CD4-positive, alpha-beta T cell treated with Interleukin-6 at 100 ng/mL for 8 hours (primary cell): Measurements from ENCODE around the gene APOBEC3F.
"Not testable (repeated sequence)": the region's sequence is repeated elsewhere in the genome, so short reads cannot be mapped to it uniquely, and the experiment has no call there.

Experiments
- DNase-seq: peaks from one replicate; pipeline ENCODE4 v3.0.0-alpha.2; 2020; ENCODE audit warnings: mixed read lengths, low spot score

APOBEC3F gene

GRCh38 chr22:39027717-39028116 lies 12.9 kb upstream of the APOBEC3F start:
- no peak for DNase-seq

DNA sequence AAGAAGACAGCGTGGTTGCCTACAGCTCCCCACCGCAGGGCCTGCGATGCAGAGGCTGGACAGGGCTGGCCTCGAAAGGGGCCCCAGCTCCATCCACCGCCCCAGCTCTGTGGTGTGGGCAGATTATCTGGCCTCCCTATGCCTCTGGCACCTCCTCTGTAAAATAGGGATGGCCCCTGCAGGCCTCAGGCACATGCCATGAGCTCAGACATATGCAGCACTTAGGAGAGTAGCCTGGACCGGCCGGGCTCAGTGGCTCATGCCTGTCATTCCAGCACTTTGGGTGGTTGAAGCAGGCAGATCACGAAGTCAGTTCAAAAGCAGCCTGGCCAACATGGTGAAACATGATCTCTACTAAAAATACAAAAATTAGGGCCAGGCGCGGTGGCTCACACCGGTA lies 12.4 kb upstream of the APOBEC3F start:
- no peak for DNase-seq

DNA sequence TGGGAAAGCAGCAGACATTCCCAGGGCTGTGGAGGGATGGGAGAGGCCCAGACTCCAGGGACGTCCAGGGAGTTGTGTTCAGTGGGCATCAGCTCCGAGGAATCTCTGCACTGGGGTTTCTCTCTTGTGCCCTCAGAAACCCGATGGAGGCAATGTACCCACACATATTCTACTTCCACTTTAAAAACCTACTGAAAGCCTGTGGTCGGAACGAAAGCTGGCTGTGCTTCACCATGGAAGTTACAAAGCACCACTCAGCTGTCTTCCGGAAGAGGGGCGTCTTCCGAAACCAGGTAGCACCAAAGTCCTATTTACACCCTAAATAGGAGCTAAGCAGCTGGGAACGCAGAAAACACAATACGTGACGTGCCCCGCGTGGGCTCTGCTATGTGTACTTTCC lies 11.4 kb upstream of the APOBEC3F start:
- no peak for DNase-seq

DNA sequence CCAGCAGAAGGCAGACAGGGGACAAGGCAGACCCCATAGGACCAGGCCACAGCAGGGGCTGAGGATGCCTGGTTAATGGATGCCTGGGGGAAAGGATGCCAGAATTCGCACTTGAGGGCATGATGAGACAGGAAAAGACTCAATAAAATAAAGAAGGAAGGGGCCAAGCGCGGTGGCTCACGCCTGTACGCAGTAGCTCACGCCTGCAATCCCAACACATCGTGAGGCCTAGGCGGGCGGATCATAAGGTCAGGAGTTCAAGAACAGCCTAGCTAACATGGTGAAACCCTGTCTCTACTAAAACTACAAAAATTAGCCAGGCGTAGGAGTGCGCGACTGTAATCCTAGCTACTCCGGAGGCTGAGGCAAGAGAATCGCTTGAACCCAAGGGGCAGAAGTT lies 10.0 kb upstream of the APOBEC3F start:
- no peak for DNase-seq

- DNase-seq, result not testable (repeated sequence)
Observed at GRCh38 chr22:39031434-39032295, 9.0 kb upstream of the APOBEC3F start.

GRCh38 chr22:39037071-39037470 lies 3.6 kb upstream of the APOBEC3F start:
- DNase-seq, result not testable (repeated sequence)

GRCh38 chr22:39039306-39040126 lies 1.1 kb upstream of the APOBEC3F start:
- no peak for DNase-seq

GRCh38 chr22:39040155-39040537 lies 518 bp upstream of the APOBEC3F start:
- not testable (repeated sequence) for DNase-seq

DNA sequence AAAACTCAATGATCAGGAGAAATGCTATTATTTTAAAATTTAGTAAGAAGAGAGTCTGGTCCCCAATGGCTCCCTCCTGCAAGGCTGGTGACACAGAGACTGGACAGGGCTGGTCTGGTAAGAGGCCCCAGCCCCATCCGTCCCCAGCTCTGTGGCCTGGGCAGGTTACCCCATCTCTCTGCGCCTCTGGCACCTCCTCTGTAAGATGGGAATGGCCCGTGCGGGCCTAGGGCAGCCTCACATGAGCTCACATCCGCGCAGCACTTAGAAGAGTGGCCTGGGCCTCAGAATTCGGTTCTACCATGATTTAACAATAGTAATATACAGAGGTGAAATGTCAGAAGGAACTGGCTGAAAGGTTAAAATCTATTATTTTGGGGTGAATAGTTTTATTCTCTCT lies 1.2 kb downstream of the APOBEC3F start:
- DNase-seq, result no peak

GRCh38 chr22:39043063-39043462 lies 2.4 kb downstream of the APOBEC3F start:
- DNase-seq, result not testable (repeated sequence)

DNA sequence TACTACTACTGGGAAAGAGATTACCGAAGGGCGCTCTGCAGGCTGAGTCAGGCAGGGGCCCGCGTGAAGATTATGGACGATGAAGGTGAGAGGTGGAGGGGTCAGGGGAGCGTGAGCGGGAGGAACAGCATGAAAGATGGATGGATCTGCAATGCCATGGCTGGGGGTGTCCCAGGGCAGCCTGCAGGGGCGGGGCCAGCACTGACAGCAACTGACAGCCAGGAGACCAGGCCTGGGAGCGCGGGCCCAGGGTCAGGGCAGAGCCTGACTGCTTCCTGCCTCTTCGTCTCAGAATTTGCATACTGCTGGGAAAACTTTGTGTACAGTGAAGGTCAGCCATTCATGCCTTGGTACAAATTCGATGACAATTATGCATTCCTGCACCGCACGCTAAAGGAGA lies 4.5 kb downstream of the APOBEC3F start:
- not testable (repeated sequence) for DNase-seq

- DNase-seq, result not testable (repeated sequence)
Observed at GRCh38 chr22:39049486-39049885, 8.8 kb downstream of the APOBEC3F start.

DNA sequence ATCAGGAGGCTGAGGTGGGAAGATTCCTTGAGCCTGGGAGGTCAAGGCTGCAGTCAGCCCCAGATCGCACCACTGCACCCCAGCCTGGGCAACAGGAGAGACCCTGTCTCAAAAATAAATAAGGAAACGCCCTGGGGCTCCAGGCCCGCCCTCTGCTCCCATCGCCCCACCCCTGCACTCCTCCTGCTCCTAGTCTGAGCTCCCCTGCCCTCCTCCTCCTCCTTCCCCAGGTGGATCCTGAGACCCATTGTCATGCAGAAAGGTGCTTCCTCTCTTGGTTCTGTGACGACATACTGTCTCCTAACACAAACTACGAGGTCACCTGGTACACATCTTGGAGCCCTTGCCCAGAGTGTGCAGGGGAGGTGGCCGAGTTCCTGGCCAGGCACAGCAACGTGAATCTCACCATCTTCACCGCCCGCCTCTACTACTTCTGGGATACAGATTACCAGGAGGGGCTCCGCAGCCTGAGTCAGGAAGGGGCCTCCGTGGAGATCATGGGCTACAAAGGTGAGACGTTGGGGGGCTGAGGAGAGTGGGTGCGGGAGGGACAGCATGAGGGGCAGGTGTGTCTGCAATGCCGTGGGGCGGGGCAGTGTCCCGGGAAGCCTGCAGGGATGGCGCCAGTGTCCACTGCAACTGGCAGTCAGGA lies 11.3 kb downstream of the APOBEC3F start:
- not testable (repeated sequence) for DNase-seq

GRCh38 chr22:39055658-39056057 lies 15.0 kb downstream of the APOBEC3F start:
- DNase-seq, result no peak

- DNase-seq, result not testable (repeated sequence)
Observed at GRCh38 chr22:39061290-39061689, 20.6 kb downstream of the APOBEC3F start.

GRCh38 chr22:39061951-39062350 lies 21.3 kb downstream of the APOBEC3F start:
- DNase-seq, result not testable (repeated sequence)

- DNase-seq, result not testable (repeated sequence)
Observed at GRCh38 chr22:39063904-39064303, 23.2 kb downstream of the APOBEC3F start.

- DNase-seq, result not testable (repeated sequence)
Observed at GRCh38 chr22:39066442-39067276, 26.0 kb downstream of the APOBEC3F start.

- DNase-seq, result no peak
Observed at GRCh38 chr22:39068033-39068785, 27.5 kb downstream of the APOBEC3F start.

- DNase-seq, result no peak
Observed at GRCh38 chr22:39070186-39070585, 29.5 kb downstream of the APOBEC3F start.

- not testable (repeated sequence) for DNase-seq
Observed at GRCh38 chr22:39072581-39072981, 31.9 kb downstream of the APOBEC3F start.
